Activated T-cell treated with anti-CD3 and anti-CD28 coated beads, Interleukin-2, amount 50 U/mL, for 72 hours (primary cell): ENCODE data around the gene MATCAP1. TPM values are rescaled to one million over a fixed set of nuclear protein-coding genes. Genes with fewer than 3 reads are reported as not detected.
A peak's percentile ranks its signal among the peaks of the same experiment; 100 is the strongest.

Experiments
- ATAC-seq, 2 donors: fragments of 150-1000 bp; cut with Tn5 transposase; replicated peaks in 1 of 2; 2 replicates each; pipeline ENCODE4 v1.10.0; 2021; ENCODE audit warnings: moderate library complexity in 2 of 2, mild to moderate bottlenecking in 1 of 2
- DNase-seq, 2 donors: peaks; one replicate each; pipeline ENCODE4 v3.0.0; 2021 to 2022; ENCODE audit warnings: mixed read lengths in 1 of 2
- H3K27ac Mint-ChIP-seq: one replicate; pipeline ENCODE4 v1.8.0; 2022; ENCODE audit warnings: mild to moderate bottlenecking, moderate library complexity, mixed read lengths
- H3K27me3 Mint-ChIP-seq: one replicate; pipeline ENCODE4 v1.8.0; 2022; ENCODE audit warnings: low read depth, mixed read lengths
- H3K36me3 Mint-ChIP-seq, 2 donors: one replicate each; pipeline ENCODE4 v1.8.0; 2022; ENCODE audit warnings: mixed read lengths in 2 of 2, mild to moderate bottlenecking in 1 of 2; ENCODE audit not compliant: insufficient read depth in 2 of 2
- H3K4me1 Mint-ChIP-seq: one replicate; pipeline ENCODE4 v1.8.0; 2022; ENCODE audit warnings: low read depth, mixed read lengths
- H3K4me3 Mint-ChIP-seq, 2 donors: one replicate each; pipeline ENCODE4 v1.8.0; 2022; ENCODE audit warnings: mild to moderate bottlenecking in 2 of 2, mixed read lengths in 2 of 2, moderate library complexity in 2 of 2
- H3K9me3 Mint-ChIP-seq, 2 donors: one replicate each; pipeline ENCODE4 v1.8.0; 2022; ENCODE audit warnings: mixed read lengths in 2 of 2
- total RNA-seq, 2 donors: library from RNA; stranded (reverse); gene quantifications; one replicate each; pipeline ENCODE4 v1.2.3, GENCODE V29; 2022

The MATCAP1 gene
- 10 to 100 TPM; 31.9 to 34.3 TPM for total RNA-seq

DNA sequence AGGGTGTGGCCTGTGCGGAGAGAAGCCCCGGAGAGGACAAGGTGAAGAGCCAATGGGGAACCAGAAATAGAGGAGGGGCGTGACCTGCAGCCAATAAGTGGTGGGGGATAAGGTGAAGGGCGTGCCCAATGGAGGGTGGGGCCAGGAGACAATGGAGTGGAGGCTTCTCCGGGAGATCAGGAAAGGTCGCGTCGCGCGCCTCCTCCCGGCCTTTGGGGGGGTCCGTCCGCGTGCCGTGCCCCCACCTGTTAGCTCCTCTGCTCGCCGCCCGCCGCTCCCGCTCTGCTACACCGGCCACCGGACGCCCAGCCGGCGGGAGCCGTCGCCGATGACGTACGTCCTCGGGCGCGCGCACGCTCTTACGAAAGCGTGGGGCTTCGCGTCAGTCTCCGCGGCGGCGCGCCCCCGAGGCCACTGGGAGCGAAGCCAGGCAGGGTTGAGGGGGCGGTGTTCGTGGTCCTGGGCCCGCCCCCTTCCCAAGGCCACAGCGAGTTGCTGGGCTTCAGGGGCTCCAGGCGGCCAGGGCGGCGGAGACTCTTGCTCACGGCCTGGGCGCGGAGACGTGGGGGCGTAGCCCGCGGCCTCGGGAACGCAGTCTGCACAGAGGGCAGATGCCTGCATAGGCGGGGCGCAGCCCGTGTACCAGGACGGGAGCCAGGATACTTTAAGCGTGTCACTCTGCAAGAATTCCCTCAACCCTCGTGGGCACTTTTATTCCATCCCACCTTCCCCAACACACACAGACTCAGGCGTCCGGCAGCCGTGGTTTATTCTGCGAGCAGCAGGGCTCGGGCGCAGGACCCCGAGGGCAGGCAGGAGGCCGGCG, at the start of gene MATCAP1:
TSS of gene MATCAP1 (minus strand) at position 337 of the 826 bp plus-strand sequence. CDS start 3,353 bp downstream, outside the sequence.
- H3K9me3 Mint-ChIP-seq: no peaks in the 10 kb centered on the region
- H3K27me3 Mint-ChIP-seq: peaks cover 18% of the 10 kb centered on the region
- peak; percentile 95 to 96 for ATAC-seq
- no peak within 1 kb of the TSS for H3K4me3 Mint-ChIP-seq
- H3K36me3 Mint-ChIP-seq: peaks cover 0 to 2% of the 10 kb centered on the region in 2 donors
- DNase-seq: peak; percentile 93 to 97
- H3K4me1 Mint-ChIP-seq: peaks cover 16% of the 10 kb centered on the region
- no peak within 1 kb of the TSS for H3K27ac Mint-ChIP-seq

GRCh38 chr16:67230809-67231660, 47.3 kb upstream of the MATCAP1 start:
- peaks cover 10 to 18% of the 10 kb centered on the region in 2 donors for H3K36me3 Mint-ChIP-seq
- no peak for DNase-seq
- ATAC-seq: no peak
- H3K4me3 Mint-ChIP-seq: no peak overlapping the region
- H3K27ac Mint-ChIP-seq: no peak overlapping the region
- H3K4me1 Mint-ChIP-seq: peaks cover 22% of the 10 kb centered on the region
- no peaks in the 10 kb centered on the region for H3K9me3 Mint-ChIP-seq
- no peaks in the 10 kb centered on the region for H3K27me3 Mint-ChIP-seq

- Mint-ChIP-seq H3K4me1 (peaks cover 31% of the 10 kb centered on the region), H3K4me3 (no peak overlapping the region), H3K36me3 (peaks cover 9 to 18% of the 10 kb centered on the region in 2 donors), H3K9me3 (no peaks in the 10 kb centered on the region), H3K27ac (no peak overlapping the region), H3K27me3 (no peaks in the 10 kb centered on the region)
- no peak for ATAC-seq
- DNase-seq: no peak
Measured at GRCh38 chr16:67229906-67230808, 46.4 kb upstream of the MATCAP1 start.

DNA sequence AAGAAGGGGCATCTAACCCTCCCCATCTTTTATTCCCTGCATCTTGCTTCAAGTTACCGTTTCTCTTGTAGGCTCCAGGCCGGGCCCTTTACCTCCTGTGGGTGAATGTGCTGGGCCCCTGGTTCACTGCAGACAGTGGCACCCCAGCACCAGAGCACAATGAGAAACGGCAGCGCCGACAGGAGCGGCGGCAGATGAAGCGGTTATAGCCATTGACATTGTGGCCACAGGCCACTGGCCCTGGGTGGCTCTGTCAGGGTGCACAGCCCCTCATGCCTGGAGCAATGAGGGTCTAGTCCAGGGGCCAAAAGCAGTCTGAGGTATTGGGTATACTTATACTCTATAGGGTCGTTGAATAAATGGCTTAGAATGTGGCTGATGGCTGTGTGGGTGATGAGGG, 45.1 kb upstream of the MATCAP1 start:
- H3K4me1 Mint-ChIP-seq: peaks cover 43% of the 10 kb centered on the region
- DNase-seq: no peak
- ATAC-seq: no peak
- no peaks in the 10 kb centered on the region for H3K27me3 Mint-ChIP-seq
- H3K4me3 Mint-ChIP-seq: peak overlapping the region; percentile 40 to 98
- peaks cover 9 to 18% of the 10 kb centered on the region in 2 donors for H3K36me3 Mint-ChIP-seq
- no peaks in the 10 kb centered on the region for H3K9me3 Mint-ChIP-seq
- no peak overlapping the region for H3K27ac Mint-ChIP-seq

DNA sequence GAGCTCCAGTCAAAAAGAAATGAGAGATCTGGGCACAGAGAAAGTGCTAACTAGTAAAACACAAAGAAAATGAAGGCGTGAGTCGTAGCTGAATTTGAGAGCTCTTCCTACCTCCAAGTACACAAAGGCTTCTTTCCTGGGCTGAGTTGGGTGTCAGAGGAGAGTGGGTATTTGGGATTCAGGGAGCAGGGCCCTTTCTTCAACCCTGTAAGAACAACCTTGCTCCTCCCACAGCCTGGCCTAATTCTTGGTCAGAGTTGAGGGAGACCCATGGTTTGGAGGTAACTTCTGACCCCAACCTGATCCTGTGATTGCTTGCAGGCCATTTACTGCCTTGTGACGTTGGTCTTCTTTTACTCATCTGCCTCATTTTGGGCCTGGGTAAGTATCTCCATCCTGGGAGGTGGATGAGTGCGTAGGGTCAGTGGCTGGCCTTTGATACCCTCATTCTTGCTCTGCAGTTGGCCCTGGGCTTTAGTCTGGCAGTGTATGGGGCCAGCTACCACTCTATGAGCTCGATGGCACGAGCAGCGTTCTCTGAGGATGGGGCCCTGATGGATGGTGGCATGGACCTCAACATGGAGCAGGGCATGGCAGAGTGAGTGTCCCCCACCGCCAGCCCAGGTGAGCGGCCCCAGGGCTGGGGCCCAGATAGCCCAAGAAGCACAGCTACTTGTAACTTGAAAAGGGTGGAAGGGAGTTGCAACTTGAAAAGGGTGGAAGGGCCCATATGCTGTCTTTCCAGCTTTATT, 44.4 kb upstream of the MATCAP1 start:
- Mint-ChIP-seq H3K27ac (no peak overlapping the region), H3K4me1 (peaks cover 46% of the 10 kb centered on the region), H3K4me3 (peak overlapping the region; percentile 89 to 98), H3K36me3 (peaks cover 6 to 13% of the 10 kb centered on the region in 2 donors), H3K9me3 (no peaks in the 10 kb centered on the region), H3K27me3 (no peaks in the 10 kb centered on the region)
- ATAC-seq: no peak
- no peak for DNase-seq

DNA sequence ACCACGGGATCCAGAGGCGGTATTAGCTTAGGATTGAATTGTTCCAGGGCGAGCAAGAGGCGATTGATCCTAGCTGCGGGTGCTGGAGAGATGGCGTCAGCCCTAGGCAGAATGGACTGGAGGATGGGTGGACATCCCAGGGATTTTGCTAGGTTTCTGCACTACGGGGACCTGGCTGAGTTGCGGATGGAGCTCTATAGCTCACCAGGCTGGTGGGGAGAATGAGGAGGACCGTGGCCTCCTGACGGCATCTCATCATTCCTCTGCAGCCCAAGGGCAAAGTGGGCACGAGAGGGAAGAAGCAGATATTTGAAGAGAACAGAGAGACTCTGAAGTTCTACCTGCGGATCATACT, 43.8 kb upstream of the MATCAP1 start:
- H3K27ac Mint-ChIP-seq: peak overlapping the region; percentile 85
- no peaks in the 10 kb centered on the region for H3K27me3 Mint-ChIP-seq
- peak overlapping the region; percentile 89 to 98 for H3K4me3 Mint-ChIP-seq
- peaks cover 5 to 12% of the 10 kb centered on the region in 2 donors for H3K36me3 Mint-ChIP-seq
- H3K4me1 Mint-ChIP-seq: peaks cover 46% of the 10 kb centered on the region
- no peak for ATAC-seq
- DNase-seq: no peak
- no peaks in the 10 kb centered on the region for H3K9me3 Mint-ChIP-seq

DNA sequence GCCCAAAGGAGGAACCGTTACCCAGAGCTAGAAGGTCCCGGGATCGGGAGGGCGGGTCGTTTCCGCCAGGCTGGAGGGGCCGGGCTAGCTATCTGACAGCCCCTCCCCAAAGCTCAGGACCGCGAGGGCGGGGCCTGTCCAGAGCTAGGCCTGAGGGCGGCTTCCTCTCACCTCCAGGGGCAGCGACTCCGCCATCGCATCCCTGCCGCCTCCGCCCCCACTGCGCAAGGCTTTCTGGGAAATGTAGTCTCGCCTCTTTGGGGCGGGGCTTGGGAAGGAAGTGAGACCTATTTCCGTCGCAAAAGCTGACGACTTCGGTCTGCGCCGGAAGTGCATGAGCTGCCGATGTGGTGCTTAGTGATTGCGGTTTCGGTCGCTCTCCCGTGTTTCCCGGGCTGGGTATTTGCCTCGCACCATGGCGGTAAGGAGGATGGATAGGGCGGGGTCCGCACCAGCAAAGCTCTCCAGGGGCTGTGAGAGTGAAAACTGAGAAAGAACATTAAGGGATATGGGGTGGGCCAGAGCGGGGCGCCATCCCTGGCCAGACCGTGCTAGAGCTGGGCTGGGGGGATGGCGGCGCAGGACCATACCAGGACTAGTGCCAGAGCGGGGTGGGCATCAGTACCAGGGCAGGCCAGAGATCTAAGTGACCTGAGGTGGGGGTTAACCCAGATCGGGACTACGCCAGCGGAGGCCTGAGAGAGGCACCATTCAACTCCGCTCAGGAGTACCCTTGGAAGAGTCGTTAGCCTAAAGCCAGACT, 43.2 kb upstream of the MATCAP1 start, which contains the start of gene TMEM208:
TSS of gene TMEM208 (plus strand) at position 327 of the 763 bp plus-strand sequence. CDS start at position 416, 89 bp downstream.
- H3K4me3 Mint-ChIP-seq: peak within 1 kb of the TSS; percentile 89 to 98
- peak within 1 kb of the TSS; percentile 85 for H3K27ac Mint-ChIP-seq
- DNase-seq (peak; percentile 99), ATAC-seq (peak; percentile 98)
- no peaks in the 10 kb centered on the region for H3K9me3 Mint-ChIP-seq
- H3K27me3 Mint-ChIP-seq: no peaks in the 10 kb centered on the region
- H3K36me3 Mint-ChIP-seq: peaks cover 5 to 7% of the 10 kb centered on the region in 2 donors
- H3K4me1 Mint-ChIP-seq: peaks cover 46% of the 10 kb centered on the region

DNA sequence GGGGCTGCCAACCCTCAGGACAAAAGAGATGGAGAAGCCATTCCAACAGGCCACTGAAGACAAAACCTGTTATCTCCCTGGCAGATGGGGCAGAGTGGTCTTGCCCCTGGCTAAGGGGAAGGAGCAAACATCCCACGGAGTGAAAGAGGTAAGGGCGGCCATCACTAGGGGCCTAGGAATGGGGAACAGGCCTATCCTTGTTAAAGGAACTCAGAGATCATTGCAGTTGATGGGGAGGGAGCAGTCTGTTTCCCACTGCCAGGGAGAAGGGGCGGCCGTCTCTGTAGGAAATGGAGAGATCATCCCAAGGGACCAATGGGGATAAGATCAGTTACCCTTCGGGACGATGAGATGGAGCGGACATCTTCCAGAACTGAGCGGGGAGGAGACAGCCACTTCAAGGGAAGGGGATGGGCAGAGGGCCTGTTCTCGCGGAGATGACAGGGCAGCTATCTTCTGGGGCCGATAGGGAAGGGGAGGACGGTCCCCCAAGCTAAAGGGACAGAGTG, 42.6 kb upstream of the MATCAP1 start:
- Mint-ChIP-seq H3K27me3 (no peaks in the 10 kb centered on the region), H3K9me3 (no peaks in the 10 kb centered on the region), H3K4me1 (peaks cover 46% of the 10 kb centered on the region), H3K36me3 (peaks cover 5 to 6% of the 10 kb centered on the region in 2 donors), H3K4me3 (peak overlapping the region; percentile 89 to 98), H3K27ac (peak overlapping the region; percentile 85)
- ATAC-seq: no peak
- no peak for DNase-seq

- no peaks in the 10 kb centered on the region for H3K9me3 Mint-ChIP-seq
- peak overlapping the region; percentile 20 for H3K27ac Mint-ChIP-seq
- H3K36me3 Mint-ChIP-seq: peaks cover 2 to 5% of the 10 kb centered on the region in 2 donors
- peaks cover 46% of the 10 kb centered on the region for H3K4me1 Mint-ChIP-seq
- DNase-seq (no peak), ATAC-seq (no peak)
- no peak overlapping the region for H3K4me3 Mint-ChIP-seq
- H3K27me3 Mint-ChIP-seq: no peaks in the 10 kb centered on the region
Measured at GRCh38 chr16:67223992-67224391, 40.2 kb upstream of the MATCAP1 start.

GRCh38 chr16:67216612-67217490, 33.1 kb upstream of the MATCAP1 start:
- no peak overlapping the region for H3K27ac Mint-ChIP-seq
- DNase-seq (no peak), ATAC-seq (no peak)
- no peaks in the 10 kb centered on the region for H3K9me3 Mint-ChIP-seq
- H3K36me3 Mint-ChIP-seq: peaks cover 0 to 2% of the 10 kb centered on the region in 2 donors
- H3K4me1 Mint-ChIP-seq: no peaks in the 10 kb centered on the region
- no peaks in the 10 kb centered on the region for H3K27me3 Mint-ChIP-seq
- H3K4me3 Mint-ChIP-seq: no peak overlapping the region
